ENCODE results near the gene DIP2C. TPM values are rescaled to one million over a fixed set of nuclear protein-coding genes. Genes with fewer than 3 reads are reported as not detected.

The DIP2C gene
- total RNA-seq, 4 donors from 2014 or later, result 8.4 to 22.7 (median 16.8) TPM

DNA sequence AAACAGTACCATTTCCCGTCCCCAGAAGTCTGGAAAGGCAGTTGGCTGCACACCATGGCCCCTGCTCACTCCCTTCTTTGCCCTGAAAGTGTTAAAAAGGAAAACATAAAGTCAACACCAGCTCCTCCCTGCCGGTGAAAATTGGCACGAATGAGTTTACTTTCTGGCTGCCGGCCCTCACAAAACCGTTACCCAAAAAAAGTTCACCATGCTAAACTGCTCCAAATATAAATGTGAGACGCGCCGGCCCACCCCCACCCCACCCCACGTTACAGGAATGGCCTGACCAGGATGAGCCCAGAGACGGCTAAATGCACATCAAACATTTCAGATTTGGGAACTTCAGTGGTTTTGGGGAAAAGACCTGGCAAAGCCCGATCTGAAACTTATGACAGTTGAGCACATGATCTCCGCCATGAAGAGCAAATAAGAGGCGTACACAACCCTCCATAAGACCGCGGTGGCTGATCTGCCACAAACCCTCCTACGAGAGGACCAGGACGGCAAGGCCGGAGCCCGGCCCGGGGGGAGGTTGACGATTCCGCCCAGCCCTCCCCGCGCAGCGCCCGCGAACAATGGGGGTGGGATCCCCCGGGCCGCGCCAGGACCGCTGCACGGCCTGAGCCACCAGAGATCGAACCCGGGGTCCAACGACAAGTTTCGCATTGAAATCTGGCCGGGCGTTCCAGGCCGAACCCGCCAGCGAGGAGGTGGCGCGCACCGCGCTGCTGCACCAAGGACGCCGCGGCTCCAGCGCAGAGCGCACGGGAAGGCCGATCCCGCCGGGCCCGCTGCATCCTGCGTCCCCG, 952 bp downstream of the DIP2C start:
- peaks cover 0 to 5% (median 0%) of the 10 kb centered on the region in 4 donors for H3K4me1 ChIP-seq
- peak overlapping the region; percentile 43 to 87 (median 68) for H3K27ac ChIP-seq
- H3K27me3 ChIP-seq, result no peaks in the 10 kb centered on the region
- DNase-seq, result peak in 1 of 3 donors; percentile 66
- TF ChIP-seq, protein P1, sequence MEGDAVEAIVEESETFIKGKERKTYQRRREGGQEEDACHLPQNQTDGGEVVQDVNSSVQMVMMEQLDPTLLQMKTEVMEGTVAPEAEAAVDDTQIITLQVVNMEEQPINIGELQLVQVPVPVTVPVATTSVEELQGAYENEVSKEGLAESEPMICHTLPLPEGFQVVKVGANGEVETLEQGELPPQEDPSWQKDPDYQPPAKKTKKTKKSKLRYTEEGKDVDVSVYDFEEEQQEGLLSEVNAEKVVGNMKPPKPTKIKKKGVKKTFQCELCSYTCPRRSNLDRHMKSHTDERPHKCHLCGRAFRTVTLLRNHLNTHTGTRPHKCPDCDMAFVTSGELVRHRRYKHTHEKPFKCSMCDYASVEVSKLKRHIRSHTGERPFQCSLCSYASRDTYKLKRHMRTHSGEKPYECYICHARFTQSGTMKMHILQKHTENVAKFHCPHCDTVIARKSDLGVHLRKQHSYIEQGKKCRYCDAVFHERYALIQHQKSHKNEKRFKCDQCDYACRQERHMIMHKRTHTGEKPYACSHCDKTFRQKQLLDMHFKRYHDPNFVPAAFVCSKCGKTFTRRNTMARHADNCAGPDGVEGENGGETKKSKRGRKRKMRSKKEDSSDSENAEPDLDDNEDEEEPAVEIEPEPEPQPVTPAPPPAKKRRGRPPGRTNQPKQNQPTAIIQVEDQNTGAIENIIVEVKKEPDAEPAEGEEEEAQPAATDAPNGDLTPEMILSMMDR (IDR thresholded peaks at IDR 0.05), result no peak
- no peak for TF ChIP-seq POLR2A (IDR thresholded peaks at IDR 0.05)
- no peaks in the 10 kb centered on the region for H3K9me3 ChIP-seq
- H3K4me3 ChIP-seq, result peak overlapping the region; percentile 32 to 95 (median 68)
- H3K36me3 ChIP-seq, result no peaks in the 10 kb centered on the region

DNA sequence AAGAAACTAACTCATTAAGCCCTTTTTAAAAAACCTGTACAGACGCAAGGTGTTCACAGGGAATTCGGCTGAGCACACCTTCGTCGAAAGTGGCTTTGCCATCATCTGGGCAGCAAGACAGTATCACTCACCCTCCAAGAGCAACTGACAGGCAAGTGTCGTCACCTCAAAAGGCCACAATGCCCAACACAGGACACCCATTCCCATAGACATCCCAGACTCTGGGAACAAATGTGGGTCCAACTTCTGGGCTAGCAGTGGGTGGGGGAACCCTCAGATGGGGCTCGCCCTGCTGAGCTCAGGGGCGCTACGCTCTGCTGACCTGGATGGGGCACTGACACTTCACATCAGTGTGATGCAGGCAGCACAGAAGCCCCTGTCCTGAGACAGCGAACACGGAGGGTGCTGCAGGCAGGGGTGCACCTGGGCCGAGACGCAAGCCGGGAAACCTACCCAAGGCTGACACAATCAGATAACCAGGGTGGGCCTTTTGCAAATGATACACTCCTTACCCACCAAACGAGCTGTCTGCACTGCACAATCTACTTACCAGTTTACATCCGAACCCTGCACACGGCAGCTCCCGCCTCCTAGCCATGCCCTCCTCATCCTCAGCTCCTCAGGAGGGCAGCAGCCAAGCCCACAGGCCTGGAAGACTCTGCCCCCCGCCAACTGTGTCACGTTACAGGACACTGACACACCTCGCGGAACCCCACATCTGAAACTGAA, 1.7 kb downstream of the DIP2C start:
- no peaks in the 10 kb centered on the region for H3K9me3 ChIP-seq
- peak overlapping the region in 1 of 4 donors; percentile 87 for H3K27ac ChIP-seq
- peaks cover 0 to 5% (median 0%) of the 10 kb centered on the region in 4 donors for H3K4me1 ChIP-seq
- TF ChIP-seq POLR2A (IDR thresholded peaks at IDR 0.05), result no peak
- TF ChIP-seq, protein P1 (IDR thresholded peaks at IDR 0.05), result no peak
- no peaks in the 10 kb centered on the region for H3K36me3 ChIP-seq
- peak overlapping the region in 2 of 4 donors; percentile 85 to 95 for H3K4me3 ChIP-seq
- H3K27me3 ChIP-seq, result no peaks in the 10 kb centered on the region
- DNase-seq, result no peak

DNA sequence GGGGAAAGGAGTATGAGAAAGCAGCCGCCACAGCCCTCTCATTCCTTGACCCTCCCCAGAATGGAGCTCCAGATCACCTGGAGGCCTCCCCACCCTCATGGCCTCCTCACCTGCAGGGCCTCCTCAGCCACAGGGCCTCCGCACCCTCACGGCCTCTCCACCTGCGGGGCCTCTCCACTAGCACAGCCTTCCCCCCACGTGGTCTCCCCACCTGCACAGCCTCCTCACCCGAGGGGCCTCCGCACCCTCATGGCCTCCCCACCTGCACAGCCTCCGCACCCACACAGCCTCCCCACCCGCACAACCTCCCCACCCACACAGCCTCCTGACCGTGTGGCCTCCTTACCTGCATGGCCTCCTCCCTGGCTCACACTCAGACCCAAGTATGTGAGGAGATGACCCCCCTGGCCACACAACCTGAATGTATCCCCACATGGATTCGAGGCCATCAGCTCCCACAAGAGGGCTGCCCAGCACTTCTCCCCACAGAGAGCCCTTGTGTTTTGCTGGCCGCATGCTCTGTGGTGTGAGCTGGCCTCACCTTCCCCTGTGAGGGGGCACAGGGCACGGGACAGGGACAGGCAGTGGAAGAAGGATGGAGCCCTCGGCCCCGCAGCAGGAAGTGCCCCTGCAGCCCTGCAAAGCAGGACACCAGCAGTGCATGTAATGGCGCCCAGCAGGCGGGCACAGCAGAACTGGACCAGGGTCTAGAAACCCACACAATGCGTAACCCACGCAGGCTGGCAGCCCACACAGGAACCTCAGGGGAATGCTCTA, 3.1 kb downstream of the DIP2C start:
- TF ChIP-seq POLR2A (IDR thresholded peaks at IDR 0.05), result no peak
- TF ChIP-seq, protein P1 (IDR thresholded peaks at IDR 0.05), result no peak
- peak in 1 of 3 donors; percentile 27 for DNase-seq
- Histone ChIP-seq H3K36me3 (no peaks in the 10 kb centered on the region), H3K9me3 (no peaks in the 10 kb centered on the region), H3K4me1 (peaks cover 0 to 5% (median 0%) of the 10 kb centered on the region in 4 donors), H3K4me3 (no peak overlapping the region), H3K27me3 (no peaks in the 10 kb centered on the region), H3K27ac (no peak overlapping the region)

DNA sequence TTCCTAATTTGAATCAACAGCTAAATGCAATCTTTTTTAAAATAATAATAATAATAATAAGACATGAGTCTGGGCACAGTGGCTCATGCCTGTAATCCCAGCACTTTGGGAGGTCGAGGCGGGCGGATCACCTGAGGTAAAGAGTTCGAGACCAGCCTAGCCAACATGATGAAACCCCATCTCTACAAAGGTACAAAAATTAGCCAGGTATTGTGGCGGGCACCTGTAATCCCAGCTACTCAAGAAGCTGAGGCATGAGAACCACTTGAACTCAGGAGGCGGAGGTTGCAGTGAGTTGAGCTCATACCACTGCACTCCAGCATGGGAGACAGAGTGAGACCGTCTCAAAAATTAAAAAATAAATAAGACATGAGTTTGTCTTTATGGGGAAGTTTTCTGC, 3.9 kb downstream of the DIP2C start:
- no peaks in the 10 kb centered on the region for H3K27me3 ChIP-seq
- H3K9me3 ChIP-seq, result no peaks in the 10 kb centered on the region
- no peak for TF ChIP-seq POLR2A (IDR thresholded peaks at IDR 0.05)
- TF ChIP-seq, protein P1 (IDR thresholded peaks at IDR 0.05), result no peak
- no peak for DNase-seq
- peaks cover 0 to 5% (median 0%) of the 10 kb centered on the region in 4 donors for H3K4me1 ChIP-seq
- no peaks in the 10 kb centered on the region for H3K36me3 ChIP-seq
- no peak overlapping the region for H3K4me3 ChIP-seq
- H3K27ac ChIP-seq, result no peak overlapping the region

DNA sequence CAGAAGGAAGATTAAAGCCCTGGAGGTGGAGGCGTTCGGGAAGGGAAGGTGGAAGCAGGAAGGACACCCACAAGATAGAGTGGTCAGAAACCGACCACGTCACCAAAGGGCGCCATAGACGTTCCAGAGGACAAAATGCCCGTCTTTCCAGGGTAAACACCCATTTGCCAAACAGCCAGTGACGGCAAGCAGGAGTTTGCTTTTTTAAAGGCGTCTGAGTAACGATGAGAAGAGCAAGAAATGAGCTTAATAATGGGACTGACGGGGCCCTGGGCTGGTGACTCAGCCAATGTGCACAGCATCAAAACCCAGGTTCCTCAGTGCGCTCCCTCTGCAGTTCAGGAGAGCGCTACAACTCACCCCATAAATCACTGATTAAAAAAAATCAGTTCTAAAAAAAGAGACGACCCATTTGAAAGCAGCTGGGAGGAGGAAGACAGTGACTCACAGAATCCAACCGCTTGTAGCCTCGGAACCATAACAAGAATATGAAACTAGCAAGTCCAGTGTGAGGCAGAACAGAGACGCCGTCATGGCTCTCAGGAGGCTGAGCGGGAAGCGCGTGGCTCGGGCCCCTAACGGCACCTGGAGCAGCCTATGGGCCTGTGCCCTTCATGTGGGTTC, 5.9 kb downstream of the DIP2C start:
- peaks cover 0 to 10% (median 0%) of the 10 kb centered on the region in 4 donors for H3K4me1 ChIP-seq
- no peaks in the 10 kb centered on the region for H3K9me3 ChIP-seq
- H3K27me3 ChIP-seq, result no peaks in the 10 kb centered on the region
- H3K4me3 ChIP-seq, result no peak overlapping the region
- TF ChIP-seq, protein P1 (IDR thresholded peaks at IDR 0.05), result no peak
- no peak for TF ChIP-seq POLR2A (IDR thresholded peaks at IDR 0.05)
- no peaks in the 10 kb centered on the region for H3K36me3 ChIP-seq
- H3K27ac ChIP-seq, result peak overlapping the region in 2 of 4 donors; percentile 0 to 69
- DNase-seq, result no peak
